Activated effector memory CD4-positive, alpha-beta T cell treated with anti-CD3 and anti-CD28 coated beads, Interleukin-2, amount 50 U/mL, for 16 hours (primary cell): ENCODE measurements around the gene ADAMTS16.

Experiments used
- DNase-seq: peaks from one replicate; pipeline ENCODE4 v3.0.0-alpha.2; 2020

Gene ADAMTS16

DNA sequence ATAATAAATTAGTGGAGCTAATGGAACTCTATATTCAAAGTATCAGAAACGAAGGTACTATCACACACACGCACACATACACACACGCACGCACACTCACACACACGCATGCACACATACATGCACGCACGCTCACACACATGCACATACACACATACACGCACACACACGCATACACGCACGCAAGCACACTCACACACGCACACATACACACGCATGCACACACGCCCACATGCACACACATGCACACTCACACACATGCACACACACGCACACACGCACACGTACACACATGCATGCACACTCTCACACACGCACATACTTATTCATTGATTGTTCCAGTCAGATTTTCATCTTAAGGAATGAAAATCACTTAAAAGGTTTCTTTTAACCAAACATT is 212.5 kb downstream of the ADAMTS16 start:
- no peak for DNase-seq

DNA sequence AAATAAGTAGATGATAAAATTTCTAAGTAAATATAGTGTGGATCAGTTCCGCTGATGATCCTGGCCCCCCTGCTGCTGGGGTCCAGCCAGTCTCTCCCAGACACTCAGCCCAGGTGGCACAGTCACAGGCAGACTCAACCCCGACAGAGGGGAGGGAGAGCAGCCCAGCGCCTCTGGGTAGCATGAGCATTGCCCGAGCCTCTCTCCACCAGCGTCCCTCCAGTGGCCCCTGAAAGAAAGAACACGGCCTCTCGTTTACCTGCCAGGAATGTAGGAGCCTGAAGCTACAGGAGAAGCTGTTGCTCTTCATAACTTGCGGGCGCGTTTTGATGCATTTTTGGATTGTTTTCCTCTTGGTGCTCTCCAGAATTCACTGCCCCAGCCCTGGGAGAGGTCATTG is 213.6 kb downstream of the ADAMTS16 start:
- DNase-seq = no peak

DNA sequence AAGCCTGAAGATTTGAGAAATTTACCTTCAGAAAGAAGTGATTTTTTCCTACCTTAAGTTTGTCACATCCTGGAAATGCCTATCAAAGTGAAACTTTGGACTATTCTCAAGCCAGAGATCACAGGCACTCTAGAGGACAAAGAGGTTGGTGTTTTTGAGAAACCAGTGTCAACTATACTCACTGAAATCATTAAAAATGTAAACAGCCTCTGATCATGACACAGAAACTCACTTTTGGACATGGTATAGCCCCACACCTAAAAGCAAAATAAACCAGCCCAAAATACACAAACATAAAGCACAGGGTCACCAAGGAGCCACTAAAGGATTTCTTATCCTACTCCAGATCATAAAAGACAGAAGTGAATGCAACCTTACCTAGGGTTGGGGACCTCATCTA is 216.6 kb downstream of the ADAMTS16 start:
- DNase-seq = no peak

DNA sequence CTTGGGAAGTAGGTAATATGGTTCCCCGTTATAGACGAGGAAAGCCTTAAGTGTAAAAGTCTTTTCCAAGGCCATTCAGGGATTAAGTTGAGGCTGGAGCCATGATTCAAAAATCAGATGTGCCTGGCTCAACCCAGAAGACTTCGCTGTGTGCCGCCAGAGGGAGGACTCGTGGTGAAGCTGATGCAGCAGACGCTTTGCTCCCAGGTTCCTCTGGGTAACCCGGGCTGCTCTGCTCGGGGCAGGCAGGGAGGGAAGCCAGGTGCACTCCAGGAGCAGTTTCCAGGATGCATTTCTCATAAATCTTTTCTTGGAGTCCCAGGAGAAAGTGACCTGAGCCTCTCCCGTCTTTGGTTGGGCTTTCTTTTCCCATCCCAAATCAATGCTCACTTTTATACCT is 219.5 kb downstream of the ADAMTS16 start:
- no peak for DNase-seq

DNA sequence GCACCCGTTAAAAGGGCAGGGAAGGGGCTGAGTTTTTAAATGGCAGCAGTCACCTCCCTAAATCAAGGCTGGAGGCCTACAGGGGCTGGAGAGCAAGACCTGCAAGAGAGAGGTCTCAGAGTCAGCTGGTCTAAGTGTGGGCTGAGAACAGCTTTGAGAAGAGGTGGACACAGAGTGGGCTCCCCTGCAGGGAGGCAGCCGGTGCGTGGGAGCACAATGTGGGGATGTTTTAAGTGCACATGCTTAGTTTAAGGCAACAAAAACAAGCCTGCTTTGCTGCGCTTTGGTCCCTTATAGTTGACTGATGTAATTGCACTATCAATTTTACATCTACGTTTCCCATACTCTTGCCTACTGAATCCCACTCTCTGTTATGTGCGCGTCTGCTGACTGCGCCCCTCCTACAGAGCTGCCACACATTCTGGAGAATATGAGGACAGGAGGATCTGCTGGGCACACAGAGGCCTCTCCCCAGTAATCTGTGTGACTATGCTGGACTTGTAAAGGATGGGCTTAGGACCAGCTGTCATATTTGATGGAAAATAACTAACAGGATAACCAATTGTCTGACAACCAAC is 220.3 kb downstream of the ADAMTS16 start:
- no peak for DNase-seq

DNA sequence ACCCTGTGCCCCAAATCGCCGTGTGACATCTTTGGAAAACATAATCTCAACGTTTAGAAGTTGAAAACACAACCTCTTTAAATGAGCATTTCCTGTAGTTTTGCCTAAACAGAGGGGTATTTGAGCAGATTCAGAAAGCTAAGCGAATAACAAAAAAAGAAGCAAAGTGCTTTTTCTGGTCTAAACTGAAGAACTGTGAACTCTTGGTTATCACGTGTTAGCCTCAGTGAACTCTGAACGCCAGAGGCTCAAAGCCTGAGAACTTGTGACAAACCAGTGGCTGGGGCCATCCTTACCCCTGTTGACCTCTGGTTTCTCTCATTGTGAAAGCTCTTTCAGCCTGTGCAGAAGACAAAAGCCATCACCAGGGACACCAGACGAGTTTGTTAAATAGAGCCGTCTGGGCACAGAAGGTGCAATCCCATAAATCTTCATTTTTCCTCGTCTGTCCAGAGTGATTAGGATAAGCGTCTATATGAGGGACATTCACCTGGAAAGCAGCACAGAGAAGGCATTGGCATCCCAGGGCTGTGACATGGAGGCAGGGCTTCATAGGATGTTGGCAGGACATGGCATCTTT is 220.9 kb downstream of the ADAMTS16 start:
- no peak for DNase-seq

DNA sequence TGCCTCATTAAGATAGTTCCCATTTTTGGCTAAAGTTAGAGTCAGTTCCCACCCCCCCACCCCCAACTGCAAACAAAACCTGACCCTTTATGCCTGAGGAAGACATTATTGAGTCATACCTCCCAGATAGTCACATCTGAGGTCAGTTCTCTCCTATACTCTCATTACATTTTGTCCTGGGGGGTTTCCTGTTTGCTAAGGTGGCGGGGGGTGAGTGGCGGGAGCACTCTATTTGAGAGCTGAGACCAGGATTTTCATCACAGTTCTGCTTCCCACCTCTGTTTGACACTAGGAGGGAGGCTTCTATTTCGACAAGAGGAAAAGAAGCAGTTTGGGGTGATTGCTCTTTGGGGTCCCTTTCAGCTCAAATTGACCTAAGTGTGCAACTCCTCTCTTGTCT is 222.9 kb downstream of the ADAMTS16 start:
- DNase-seq = no peak

DNA sequence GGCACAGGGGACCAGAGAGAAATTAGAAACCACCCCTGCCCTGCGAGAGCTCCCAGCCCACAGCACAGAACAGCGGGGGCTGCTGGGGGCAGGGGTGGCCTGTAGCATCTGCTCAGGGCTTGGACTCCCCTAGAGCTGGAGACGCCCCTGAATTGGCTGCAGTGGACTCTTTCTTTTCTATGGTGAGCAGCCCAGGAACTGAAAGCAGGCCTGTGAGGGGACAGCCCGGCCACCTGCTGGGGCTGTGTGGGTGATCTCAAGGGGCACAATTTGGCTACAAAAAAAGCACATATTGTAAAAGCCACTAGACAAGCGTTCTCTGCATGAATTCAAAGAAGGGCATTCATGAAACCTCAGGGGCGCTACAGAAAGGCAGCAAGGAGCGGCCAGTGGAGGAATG is 224.8 kb downstream of the ADAMTS16 start:
- no peak for DNase-seq

DNA sequence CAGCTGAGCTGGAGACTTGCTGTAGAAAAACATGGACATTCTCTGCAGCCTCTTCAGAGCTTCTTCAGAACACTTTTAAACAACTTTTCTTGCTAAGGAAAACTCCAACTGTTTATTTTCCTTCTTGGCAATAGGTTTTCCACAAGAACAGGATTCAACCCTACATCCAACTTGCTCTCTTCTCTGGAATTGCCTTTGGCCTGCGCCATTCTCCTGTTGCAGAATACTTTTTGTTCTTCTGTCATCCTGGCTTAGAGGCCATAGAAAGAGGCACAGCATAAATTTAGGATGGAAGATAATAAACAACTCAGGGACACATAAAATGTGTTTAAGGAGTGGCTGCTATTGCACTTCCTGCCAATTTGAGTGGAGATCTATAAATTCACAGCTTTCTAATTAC is 227.6 kb downstream of the ADAMTS16 start:
- no peak for DNase-seq

DNA sequence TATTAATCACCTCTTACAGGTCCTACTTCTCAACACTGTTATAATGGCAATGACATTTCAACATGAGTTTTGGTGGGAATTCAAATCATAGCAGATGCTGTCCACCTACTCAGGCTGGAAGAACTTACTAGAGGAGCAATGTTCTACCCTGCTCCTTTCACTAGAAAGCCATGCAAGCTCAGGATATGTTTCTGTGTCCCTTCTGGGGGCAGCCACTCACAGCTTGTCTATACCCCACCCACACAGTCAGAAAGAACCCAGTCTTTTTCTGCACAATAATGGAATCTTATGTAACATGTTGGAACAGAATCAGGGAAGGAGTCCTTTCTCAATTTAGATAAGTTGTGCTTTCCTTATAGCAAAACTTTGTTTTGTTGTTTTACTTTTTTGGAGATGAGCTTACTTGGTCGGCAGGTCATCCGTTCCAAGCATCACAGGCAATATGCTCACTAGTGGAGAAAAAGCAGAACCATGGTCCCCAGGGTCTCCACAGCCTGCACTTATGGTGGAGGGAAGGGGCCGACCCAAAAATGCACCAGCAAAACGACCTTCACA is 229.0 kb downstream of the ADAMTS16 start:
- no peak for DNase-seq
